ENCODE data around the gene LRCH1. TPM values are rescaled to one million over a fixed set of nuclear protein-coding genes. Genes with fewer than 3 reads are reported as not detected.

The LRCH1 gene
- total and polyA plus RNA-seq, 10 of the 15 experiments (the other 5 are each of a cell fraction or from before 2014, with no cell fraction given), result 5.3 to 48.9 (median 14.4) TPM

DNA sequence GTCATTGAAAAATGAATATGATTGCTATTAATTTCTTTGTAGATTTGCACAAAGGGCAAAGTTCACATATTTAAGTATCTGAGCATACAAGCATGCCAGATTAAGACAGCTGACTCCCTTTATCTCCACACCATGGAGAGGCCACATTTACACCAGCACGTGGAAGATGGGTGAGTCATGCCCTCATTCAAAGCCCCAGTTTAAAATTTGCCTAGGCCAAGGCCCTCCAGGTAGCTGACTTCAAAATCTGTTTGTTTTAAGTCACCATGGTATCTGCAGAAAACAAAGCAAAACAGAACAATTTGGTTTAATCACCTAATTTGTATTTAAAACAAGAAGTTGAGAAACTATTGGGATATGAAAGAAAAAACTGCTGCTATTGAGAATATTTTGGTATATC is 134.8 kb downstream of the LRCH1 start:
- ATAC-seq (peak; percentile 69), FAIRE-seq (no peak), DNase-seq (ENCODE audit: low read depth, low spot score) (no peak)
- ChIA-PET SMC1A (ENCODE audit: uncharacterized antibody, unreplicated experiment) (interaction anchor here (0.8 to 1.9 kb wide), 7 partner anchors 11 to 136 kb away, joined by 3 to 8 read pairs (median 5); no protein-coding TSS in a partner anchor), RAD21 (ENCODE audit: unreplicated experiment) (interaction anchor here (0.9 to 1.7 kb wide), 2 partner anchors 21 to 84 kb away, joined by 3 to 4 read pairs; no protein-coding TSS in a partner anchor), POLR2A (interaction anchor here (0.9 to 1.0 kb wide), 2 partner anchors 15 to 30 kb away, joined by 3 to 4 read pairs; no protein-coding TSS in a partner anchor), CTCF (interaction anchor here (1.0 to 9.9 kb wide), 3 partner anchors 15 to 136 kb away, joined by 3 to 52 read pairs (median 3); no protein-coding TSS in a partner anchor)
- no peak overlapping the region for H3K4me2 ChIP-seq (ENCODE audit: control insufficient read depth, insufficient read depth)
- no peaks in the 10 kb centered on the region for H3K79me2 ChIP-seq (ENCODE audit: control insufficient read depth, insufficient read depth, low read length)
- no peaks in the 10 kb centered on the region for H3K9me3 ChIP-seq (replicated peaks; ENCODE audit: control insufficient read depth, insufficient read depth, low read length)
- no TSS peak for BruUV-seq (replicated peaks)
- H4K20me1 ChIP-seq (ENCODE audit: control insufficient read depth, insufficient read depth), result no peaks in the 10 kb centered on the region
- peak in 1 of 2 experiments; percentile 63; a peak in 1 of 4 replicates for TF ChIP-seq BHLHE40 (IDR thresholded peaks at IDR 0.05; ENCODE audit: borderline replicate concordance in 1 of 2, low read depth in 2 of 2, low read length in 1 of 2)
- no peak for TF ChIP-seq CBX5 (IDR thresholded peaks at IDR 0.05; ENCODE audit: low read depth)
- H3K4me3 ChIP-seq, result no peak overlapping the region
- no peak overlapping the region for H3K9ac ChIP-seq (ENCODE audit: control insufficient read depth, insufficient read depth, low read length)
- H3K4me1 ChIP-seq (ENCODE audit: control insufficient read depth, insufficient read depth, low read length), result peaks cover 7% of the 10 kb centered on the region; the same call in 1 of the 2 replicates
- peaks cover 1 to 11% of the 10 kb centered on the region in 2 experiments for H3K36me3 ChIP-seq (ENCODE audit: control insufficient read depth in 2 of 2, insufficient read depth in 2 of 2, low read length in 1 of 2)
- in situ Hi-C loops (cut with MboI) (no loop called here), intact Hi-C loops (cut with micrococcal nuclease; ENCODE audit: unreplicated experiment) (no loop called here)
- no peak overlapping the region for H2AFZ ChIP-seq (ENCODE audit: control insufficient read depth, low read depth, low read length)
- H3K27ac ChIP-seq (ENCODE audit: control insufficient read depth, insufficient read depth), result no peak overlapping the region
- no peaks in the 10 kb centered on the region for H3K27me3 ChIP-seq (replicated peaks in 1 of 2; ENCODE audit: control insufficient read depth in 2 of 2, insufficient read depth in 2 of 2, low read length in 1 of 2)
- WGBS (ENCODE audit: insufficient coverage, insufficient replicate concordance, low lambda C conversion rate, missing lambda C conversion rate), result 5% methylated on average over 1 of the region's 1 CpG

DNA sequence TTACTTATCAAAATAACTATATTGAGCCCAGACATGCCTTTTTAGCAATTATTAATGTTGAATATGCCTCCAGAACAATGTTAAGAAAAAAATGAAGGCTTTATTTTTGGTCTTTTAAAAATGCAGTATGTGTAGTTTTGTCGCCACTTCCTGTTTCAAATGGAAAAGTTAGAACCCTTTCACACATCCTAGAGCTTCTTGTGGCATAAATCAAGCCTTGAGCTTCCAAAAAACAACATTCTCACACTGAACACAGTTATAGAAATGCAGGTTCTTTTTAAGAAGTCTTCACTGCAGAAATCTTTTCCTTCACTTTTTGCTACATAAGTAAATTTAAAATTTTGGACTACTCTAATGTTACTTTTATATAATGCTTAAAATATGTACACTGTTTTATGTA is 135.3 kb downstream of the LRCH1 start:
- H3K27ac ChIP-seq (ENCODE audit: control insufficient read depth, insufficient read depth), result no peak overlapping the region
- no peaks in the 10 kb centered on the region for H3K9me3 ChIP-seq (replicated peaks; ENCODE audit: control insufficient read depth, insufficient read depth, low read length)
- ChIA-PET SMC1A (ENCODE audit: uncharacterized antibody, unreplicated experiment) (interaction anchor here (0.7 to 3.3 kb wide), 6 partner anchors 65 to 139 kb away, joined by 3 to 11 read pairs (median 4); no protein-coding TSS in a partner anchor), RAD21 (ENCODE audit: unreplicated experiment) (interaction anchor here (1.7 kb wide), 1 partner anchor 84 kb away, joined by 4 read pairs; no protein-coding TSS in a partner anchor), POLR2A (interaction anchor here (1.0 kb wide), 1 partner anchor 15 kb away, joined by 3 read pairs; no protein-coding TSS in a partner anchor), CTCF (interaction anchor here (1.0 to 9.9 kb wide), 4 partner anchors 14 to 139 kb away, joined by 3 to 52 read pairs (median 4); no protein-coding TSS in a partner anchor)
- no peaks in the 10 kb centered on the region for H3K27me3 ChIP-seq (replicated peaks in 1 of 2; ENCODE audit: control insufficient read depth in 2 of 2, insufficient read depth in 2 of 2, low read length in 1 of 2)
- H3K4me2 ChIP-seq (ENCODE audit: control insufficient read depth, insufficient read depth), result no peak overlapping the region
- no peaks in the 10 kb centered on the region for H4K20me1 ChIP-seq (ENCODE audit: control insufficient read depth, insufficient read depth)
- FAIRE-seq, result no peak
- 100% methylated on average over 1 of the region's 1 CpG for WGBS (ENCODE audit: insufficient coverage, insufficient replicate concordance, low lambda C conversion rate, missing lambda C conversion rate)
- in situ Hi-C loops (cut with MboI) (no loop called here), intact Hi-C loops (cut with micrococcal nuclease; ENCODE audit: unreplicated experiment) (no loop called here)
- peaks cover 4% of the 10 kb centered on the region; the same call in 1 of the 2 replicates for H3K4me1 ChIP-seq (ENCODE audit: control insufficient read depth, insufficient read depth, low read length)
- peaks cover 3 to 9% of the 10 kb centered on the region in 2 experiments for H3K36me3 ChIP-seq (ENCODE audit: control insufficient read depth in 2 of 2, insufficient read depth in 2 of 2, low read length in 1 of 2)
- no peaks in the 10 kb centered on the region for H3K79me2 ChIP-seq (ENCODE audit: control insufficient read depth, insufficient read depth, low read length)
- H3K9ac ChIP-seq (ENCODE audit: control insufficient read depth, insufficient read depth, low read length), result no peak overlapping the region
- no peak overlapping the region for H2AFZ ChIP-seq (ENCODE audit: control insufficient read depth, low read depth, low read length)
- BruUV-seq (replicated peaks), result no TSS peak
- no peak overlapping the region for H3K4me3 ChIP-seq
- no peak for ATAC-seq
- no peak for DNase-seq (ENCODE audit: low read depth, low spot score)
- TF ChIP-seq GATAD2B (conservative IDR thresholded peaks at IDR 0.05; ENCODE audit: low read depth), result no peak
- TF ChIP-seq, protein P1, sequence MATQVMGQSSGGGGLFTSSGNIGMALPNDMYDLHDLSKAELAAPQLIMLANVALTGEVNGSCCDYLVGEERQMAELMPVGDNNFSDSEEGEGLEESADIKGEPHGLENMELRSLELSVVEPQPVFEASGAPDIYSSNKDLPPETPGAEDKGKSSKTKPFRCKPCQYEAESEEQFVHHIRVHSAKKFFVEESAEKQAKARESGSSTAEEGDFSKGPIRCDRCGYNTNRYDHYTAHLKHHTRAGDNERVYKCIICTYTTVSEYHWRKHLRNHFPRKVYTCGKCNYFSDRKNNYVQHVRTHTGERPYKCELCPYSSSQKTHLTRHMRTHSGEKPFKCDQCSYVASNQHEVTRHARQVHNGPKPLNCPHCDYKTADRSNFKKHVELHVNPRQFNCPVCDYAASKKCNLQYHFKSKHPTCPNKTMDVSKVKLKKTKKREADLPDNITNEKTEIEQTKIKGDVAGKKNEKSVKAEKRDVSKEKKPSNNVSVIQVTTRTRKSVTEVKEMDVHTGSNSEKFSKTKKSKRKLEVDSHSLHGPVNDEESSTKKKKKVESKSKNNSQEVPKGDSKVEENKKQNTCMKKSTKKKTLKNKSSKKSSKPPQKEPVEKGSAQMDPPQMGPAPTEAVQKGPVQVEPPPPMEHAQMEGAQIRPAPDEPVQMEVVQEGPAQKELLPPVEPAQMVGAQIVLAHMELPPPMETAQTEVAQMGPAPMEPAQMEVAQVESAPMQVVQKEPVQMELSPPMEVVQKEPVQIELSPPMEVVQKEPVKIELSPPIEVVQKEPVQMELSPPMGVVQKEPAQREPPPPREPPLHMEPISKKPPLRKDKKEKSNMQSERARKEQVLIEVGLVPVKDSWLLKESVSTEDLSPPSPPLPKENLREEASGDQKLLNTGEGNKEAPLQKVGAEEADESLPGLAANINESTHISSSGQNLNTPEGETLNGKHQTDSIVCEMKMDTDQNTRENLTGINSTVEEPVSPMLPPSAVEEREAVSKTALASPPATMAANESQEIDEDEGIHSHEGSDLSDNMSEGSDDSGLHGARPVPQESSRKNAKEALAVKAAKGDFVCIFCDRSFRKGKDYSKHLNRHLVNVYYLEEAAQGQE (IDR thresholded peaks at IDR 0.05; ENCODE audit: low read depth, low read length), result no peak
- TF ChIP-seq, protein P2, sequence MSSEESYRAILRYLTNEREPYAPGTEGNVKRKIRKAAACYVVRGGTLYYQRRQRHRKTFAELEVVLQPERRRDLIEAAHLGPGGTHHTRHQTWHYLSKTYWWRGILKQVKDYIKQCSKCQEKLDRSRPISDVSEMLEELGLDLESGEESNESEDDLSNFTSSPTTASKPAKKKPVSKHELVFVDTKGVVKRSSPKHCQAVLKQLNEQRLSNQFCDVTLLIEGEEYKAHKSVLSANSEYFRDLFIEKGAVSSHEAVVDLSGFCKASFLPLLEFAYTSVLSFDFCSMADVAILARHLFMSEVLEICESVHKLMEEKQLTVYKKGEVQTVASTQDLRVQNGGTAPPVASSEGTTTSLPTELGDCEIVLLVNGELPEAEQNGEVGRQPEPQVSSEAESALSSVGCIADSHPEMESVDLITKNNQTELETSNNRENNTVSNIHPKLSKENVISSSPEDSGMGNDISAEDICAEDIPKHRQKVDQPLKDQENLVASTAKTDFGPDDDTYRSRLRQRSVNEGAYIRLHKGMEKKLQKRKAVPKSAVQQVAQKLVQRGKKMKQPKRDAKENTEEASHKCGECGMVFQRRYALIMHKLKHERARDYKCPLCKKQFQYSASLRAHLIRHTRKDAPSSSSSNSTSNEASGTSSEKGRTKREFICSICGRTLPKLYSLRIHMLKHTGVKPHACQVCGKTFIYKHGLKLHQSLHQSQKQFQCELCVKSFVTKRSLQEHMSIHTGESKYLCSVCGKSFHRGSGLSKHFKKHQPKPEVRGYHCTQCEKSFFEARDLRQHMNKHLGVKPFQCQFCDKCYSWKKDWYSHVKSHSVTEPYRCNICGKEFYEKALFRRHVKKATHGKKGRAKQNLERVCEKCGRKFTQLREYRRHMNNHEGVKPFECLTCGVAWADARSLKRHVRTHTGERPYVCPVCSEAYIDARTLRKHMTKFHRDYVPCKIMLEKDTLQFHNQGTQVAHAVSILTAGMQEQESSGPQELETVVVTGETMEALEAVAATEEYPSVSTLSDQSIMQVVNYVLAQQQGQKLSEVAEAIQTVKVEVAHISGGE (CRISPR knock-in tag; IDR thresholded peaks at IDR 0.05), result no peak

Data from GM12878 (cell line).